Skin of body (tissue), 2 donors: ENCODE measurements around the gene ACOT7. TPM values are rescaled to one million over a fixed set of nuclear protein-coding genes. Genes with fewer than 3 reads are reported as not detected.
"Not testable (repeated sequence)": the region's sequence is repeated elsewhere in the genome, so short reads cannot be mapped to it uniquely, and the experiment has no call there.

Experiments used
- DNase-seq: peaks from one replicate; lab custom pipeline; 2025; lab: John Stamatoyannopoulos, UW
- total RNA-seq: library from RNA; depleted of rRNA; stranded (reverse); fragments of >200 nt; gene quantifications from one replicate; pipeline ENCODE4 v1.2.3, GENCODE V29; 2014

The ACOT7 gene
- total RNA-seq, 1 donor from 2014 or later, result 10.0 TPM

- DNase-seq, result no peak
Measured at GRCh38 chr1:6316240-6317097, 77.1 kb downstream of the ACOT7 start.

GRCh38 chr1:6314503-6314902 lies 79.1 kb downstream of the ACOT7 start:
- DNase-seq, result no peak

- no peak for DNase-seq
Measured at GRCh38 chr1:6313393-6314200, 80.0 kb downstream of the ACOT7 start.

- DNase-seq, result no peak
Measured at GRCh38 chr1:6310116-6310848, 83.3 kb downstream of the ACOT7 start.

GRCh38 chr1:6309564-6309963 lies 84.0 kb downstream of the ACOT7 start:
- DNase-seq, result no peak

- no peak for DNase-seq
Measured at GRCh38 chr1:6308449-6308848, 85.1 kb downstream of the ACOT7 start.

GRCh38 chr1:6307682-6308081 lies 85.9 kb downstream of the ACOT7 start:
- DNase-seq, result not testable (repeated sequence)

- DNase-seq, result no peak
Measured at GRCh38 chr1:6307099-6307498, 86.5 kb downstream of the ACOT7 start.

GRCh38 chr1:6303397-6304012 lies 90.1 kb downstream of the ACOT7 start:
- DNase-seq, result no peak

GRCh38 chr1:6302568-6302967 lies 91.0 kb downstream of the ACOT7 start:
- no peak for DNase-seq

GRCh38 chr1:6301526-6301925 lies 92.0 kb downstream of the ACOT7 start:
- DNase-seq, result no peak

GRCh38 chr1:6300342-6301048 lies 93.1 kb downstream of the ACOT7 start:
- no peak for DNase-seq

- no peak for DNase-seq
Measured at GRCh38 chr1:6299557-6300165, 93.9 kb downstream of the ACOT7 start.

- no peak for DNase-seq
Measured at GRCh38 chr1:6298940-6299465, 94.6 kb downstream of the ACOT7 start.

- no peak for DNase-seq
Measured at GRCh38 chr1:6298530-6298929, 95.0 kb downstream of the ACOT7 start.

GRCh38 chr1:6295910-6296309 lies 97.7 kb downstream of the ACOT7 start:
- DNase-seq, result no peak

GRCh38 chr1:6294890-6295556 lies 98.5 kb downstream of the ACOT7 start:
- DNase-seq, result no peak

GRCh38 chr1:6294080-6294889 lies 99.3 kb downstream of the ACOT7 start:
- DNase-seq, result no peak

GRCh38 chr1:6292102-6292501 lies 101.5 kb downstream of the ACOT7 start:
- DNase-seq, result peak; percentile 49
